K562 (cell line): Measurements from ENCODE around the gene LCN15. TPM values are rescaled to one million over a fixed set of nuclear protein-coding genes. Genes with fewer than 3 reads are reported as not detected.

Experiments used
- ATAC-seq: fragments of 200-7000 bp; cut with Tn5 transposase; 3 replicates; pipeline ENCODE4 v1.9.1; 2020; ENCODE audit warnings: moderate library complexity
- BruUV-seq: library from RNA; stranded (reverse); fragments of 400-500 nt; replicated peaks from 2 replicates; lab custom pipeline; 2021; lab: Mats Ljungman, UMichigan
- CTCF ChIA-PET: fragments of 300-600 bp; formaldehyde crosslinking; extraction: SDS; loops from one replicate; lab custom pipeline; 2021; ENCODE audit warnings: low intra/inter-chr PET ratio; lab: Yijun Ruan, JAX
- POLR2A ChIA-PET: fragments of 300-600, 350-650 bp; sonication (Branson Sonifier 250); formaldehyde crosslinking; extraction: SDS; loops from one replicate; lab custom pipeline; 2021; ENCODE audit warnings: antibody characterized with exemption, inconsistent platforms; lab: Yijun Ruan, JAX
- DNase-seq, 4 experiments: peaks; one replicate each; pipeline versions ENCODE4 v3.0.0 to v3.0.0-alpha.2; 2011 to 2018; ENCODE audit warnings: low spot score in 3 of 4, mixed read lengths in 3 of 4; ENCODE audit errors: extremely low read depth in 1 of 4
- FAIRE-seq: peaks from 2 replicates; lab custom pipeline; 2011; peaks lifted over from hg19 to GRCh38; lab: Jason Lieb, UNC
- H2AFZ ChIP-seq: 2 replicates; pipeline ENCODE4 v1.6.0; 2011; ENCODE audit warnings: low read depth, low read length, control low read depth, inconsistent platforms
- H3K27ac ChIP-seq: fragments of 200-600 bp; 3 replicates; pipeline ENCODE4 v1.8.0; 2011; ENCODE audit warnings: low read depth, mild to moderate bottlenecking, control low read depth, inconsistent platforms, low read length, moderate library complexity, mixed read lengths; ENCODE audit errors: extremely low read depth
- H3K27me3 ChIP-seq, 2 experiments: fragments of 300-600 bp in 1 of 2; 2 replicates in 1 of 2; 3 replicates in 1 of 2; pipeline versions ENCODE4 v1.6.0 to v1.8.0; 2011; ENCODE audit warnings: inconsistent platforms in 2 of 2, low read length in 2 of 2, mild to moderate bottlenecking in 1 of 2, mixed read lengths in 1 of 2, moderate library complexity in 1 of 2; ENCODE audit not compliant: control insufficient read depth in 2 of 2, insufficient read depth in 2 of 2
- H3K36me3 ChIP-seq: fragments of 300-600 bp; 3 replicates; pipeline ENCODE4 v1.8.0; 2011; ENCODE audit warnings: mild to moderate bottlenecking, low read length, inconsistent platforms; ENCODE audit not compliant: control insufficient read depth, insufficient read depth
- H3K4me1 ChIP-seq, 2 experiments: fragments of 200-600 bp in 1 of 2; replicated peaks in 1 of 2; 2 replicates in 1 of 2; 3 replicates in 1 of 2; pipeline versions ENCODE4 v1.5.1 to v1.8.0; 2011; ENCODE audit warnings: inconsistent platforms in 2 of 2, low read length in 2 of 2, mild to moderate bottlenecking in 1 of 2, mixed read lengths in 1 of 2, moderate library complexity in 1 of 2; ENCODE audit not compliant: control insufficient read depth in 2 of 2, insufficient read depth in 2 of 2
- H3K4me2 ChIP-seq: 2 replicates; pipeline ENCODE4 v1.6.1; 2011; ENCODE audit warnings: low read length, control low read depth, inconsistent platforms, mixed read lengths; ENCODE audit not compliant: insufficient read depth
- H3K4me3 ChIP-seq: fragments of 200-600 bp; sonication (generic), shearing (Covaris generic); 2 replicates; pipeline ENCODE4 v1.5.1; 2016; ENCODE audit warnings: control low read depth, inconsistent platforms
- H3K79me2 ChIP-seq: fragments of 200-600 bp; 3 replicates; pipeline ENCODE4 v1.8.0; 2011; ENCODE audit warnings: low read length, inconsistent platforms; ENCODE audit not compliant: control insufficient read depth, insufficient read depth
- H3K9ac ChIP-seq, 2 experiments: 2 replicates each; pipeline versions ENCODE4 v1.6.0 to v1.6.1; 2011; ENCODE audit warnings: low read depth in 2 of 2, low read length in 2 of 2, control low read depth in 1 of 2, inconsistent platforms in 1 of 2, mild to moderate bottlenecking in 1 of 2, mixed read lengths in 1 of 2; ENCODE audit not compliant: insufficient read depth in 1 of 2
- H3K9me1 ChIP-seq: one replicate; pipeline ENCODE4 v1.6.0; 2011; ENCODE audit warnings: inconsistent platforms, mild to moderate bottlenecking, low read length, moderate library complexity; ENCODE audit not compliant: control insufficient read depth, insufficient read depth
- H3K9me3 ChIP-seq: replicated peaks from 2 replicates; pipeline ENCODE4 v1.5.1; 2011; ENCODE audit warnings: low read depth, low read length, inconsistent platforms; ENCODE audit not compliant: control insufficient read depth, insufficient read depth
- H4K20me1 ChIP-seq: replicated peaks from 2 replicates; pipeline ENCODE4 v1.6.1; 2011; ENCODE audit warnings: low read length, inconsistent platforms, mixed read lengths; ENCODE audit not compliant: control insufficient read depth, insufficient read depth
- DACH1 ChIP-seq: fragments of 450-650 bp; IDR thresholded peaks from 2 replicates; pipeline ENCODE4 v1.6.1; 2018; ENCODE audit not compliant: partially characterized antibody
- DPF2 ChIP-seq: fragments of 450-650 bp; IDR thresholded peaks from 2 replicates; pipeline ENCODE4 v1.6.1; 2016
- EP300 ChIP-seq: IDR thresholded peaks from 2 replicates; pipeline ENCODE4 v1.6.1; 2012; ENCODE audit warnings: low read length, improper control_type of control experiment
- HNRNPLL ChIP-seq: fragments of 200-400 bp; formaldehyde crosslinking; IDR thresholded peaks from 2 replicates; pipeline ENCODE4 v1.6.1; 2017; ENCODE audit warnings: low read length, low read depth, mild to moderate bottlenecking; ENCODE audit not compliant: poor library complexity, severe bottlenecking
- MEIS2 ChIP-seq: fragments of 450-650 bp; IDR thresholded peaks from 2 replicates; pipeline ENCODE4 v1.6.1; 2014; ENCODE audit warnings: mild to moderate bottlenecking; ENCODE audit not compliant: partially characterized antibody
- NFIC ChIP-seq: fragments of 450-650 bp; IDR thresholded peaks from 2 replicates; pipeline ENCODE4 v1.6.1; 2017; ENCODE audit warnings: mild to moderate bottlenecking, inconsistent platforms
- RB1 ChIP-seq: fragments of 450-650 bp; IDR thresholded peaks from 2 replicates; pipeline ENCODE4 v1.6.1; 2017; ENCODE audit warnings: low read depth, mild to moderate bottlenecking
- SMAD3 ChIP-seq: fragments of 450-650 bp; formaldehyde crosslinking; conservative IDR thresholded peaks from 2 replicates; pipeline ENCODE4 v1.4.0; 2020; ENCODE audit warnings: mild to moderate bottlenecking
- YY1 ChIP-seq, 3 experiments: IDR thresholded peaks; 2 replicates each; pipeline ENCODE4 v1.6.1; 2011; ENCODE audit warnings: low read length in 2 of 3, mild to moderate bottlenecking in 2 of 3, moderate library complexity in 2 of 3, borderline replicate concordance in 1 of 3, control low read depth in 1 of 3, low read depth in 1 of 3; ENCODE audit not compliant: insufficient read depth in 3 of 3, insufficient replicate concordance in 2 of 3, control insufficient read depth in 1 of 3, insufficient read length in 1 of 3; ENCODE audit errors: extremely low read depth in 1 of 3
- ZNF280B ChIP-seq: fragments of 250-450 bp; sonication (Bioruptor Pico); IDR thresholded peaks from 2 replicates; pipeline ENCODE4 v1.5.1; 2021; ENCODE audit warnings: mild to moderate bottlenecking
- ZNF316 ChIP-seq: fragments of 450-650 bp; IDR thresholded peaks from 2 replicates; pipeline ENCODE4 v1.6.1; 2016
- ZNF717 ChIP-seq: fragments of 250-450 bp; sonication (Bioruptor Pico); IDR thresholded peaks from 2 replicates; pipeline ENCODE4 v1.5.0; 2021
- ZNF79 ChIP-seq: fragments of 250-450 bp; sonication (Bioruptor Pico); IDR thresholded peaks from 2 replicates; pipeline ENCODE4 v1.4.0; 2020; ENCODE audit warnings: low read depth, mild to moderate bottlenecking, moderate library complexity
- WGBS: fragments of 100-300 bp; shearing (Covaris generic); methylation state at CpG from one replicate; pipeline ENCODE4 v1.1.6; 2016; ENCODE audit warnings: low coverage, mixed read lengths; ENCODE audit not compliant: insufficient coverage; ENCODE audit errors: missing lambda C conversion rate; 5-methylcytosine and 5-hydroxymethylcytosine counted together
- in situ Hi-C: fragments of 300-500 bp; cut with MboI; formaldehyde crosslinking; loops from 4 replicates; pipeline ENCODE4 v1.15.0; 2018; ENCODE audit warnings: inconsistent platforms, mixed read lengths
- intact Hi-C: fragments of 100-400 bp; cut with micrococcal nuclease; formaldehyde crosslinking; loops from 2 replicates; pipeline ENCODE4 v1.14.2; 2022
- polyA plus RNA-seq, 8 experiments: library from polyadenylated mRNA; depleted of rRNA in 4 of 8; stranded (reverse) in 5 of 8; unstranded in 3 of 8; fragments of >200 nt; fragmentation: Nextera tagmentation in 2 of 8; fragmentation: Illumina TruSeq in 1 of 8; extraction: Ambion mirVana in 2 of 8; extraction: Trizol in 1 of 8; gene quantifications; 2 replicates each; pipeline versions ENCODE4 v1.2.1 to v1.2.3, GENCODE V29; 2011 to 2014; ENCODE audit warnings: inconsistent platforms in 1 of 8, missing spikeins in 1 of 8
- total RNA-seq, 7 experiments: library from RNA; depleted of rRNA in 6 of 7; stranded (reverse); fragments of >200 nt in 6 of 7; fragmentation: Illumina TruSeq in 2 of 7; extraction: Trizol in 2 of 7; gene quantifications; 2 replicates each; pipeline versions ENCODE4 v1.2.1 to v1.2.3, GENCODE V29; 2011 to 2021; ENCODE audit warnings: low replicate concordance in 1 of 7
- TF ChIP-seq, protein P1 (sequence below): fragments of 450-650 bp; IDR thresholded peaks from 2 replicates; pipeline ENCODE4 v1.6.1; 2016; ENCODE audit warnings: borderline replicate concordance
- TF ChIP-seq, protein P2 (sequence below): sonication (generic); formaldehyde crosslinking; IDR thresholded peaks from 2 replicates; pipeline ENCODE4 v1.4.0; 2020; ENCODE audit warnings: mild to moderate bottlenecking, missing genetic modification reagents

The LCN15 gene
- total and polyA plus RNA-seq, 9 of the 15 experiments (the other 6 are each of a cell fraction or from before 2014, with no cell fraction given) = 0.66 TPM; not detected in 8

DNA sequence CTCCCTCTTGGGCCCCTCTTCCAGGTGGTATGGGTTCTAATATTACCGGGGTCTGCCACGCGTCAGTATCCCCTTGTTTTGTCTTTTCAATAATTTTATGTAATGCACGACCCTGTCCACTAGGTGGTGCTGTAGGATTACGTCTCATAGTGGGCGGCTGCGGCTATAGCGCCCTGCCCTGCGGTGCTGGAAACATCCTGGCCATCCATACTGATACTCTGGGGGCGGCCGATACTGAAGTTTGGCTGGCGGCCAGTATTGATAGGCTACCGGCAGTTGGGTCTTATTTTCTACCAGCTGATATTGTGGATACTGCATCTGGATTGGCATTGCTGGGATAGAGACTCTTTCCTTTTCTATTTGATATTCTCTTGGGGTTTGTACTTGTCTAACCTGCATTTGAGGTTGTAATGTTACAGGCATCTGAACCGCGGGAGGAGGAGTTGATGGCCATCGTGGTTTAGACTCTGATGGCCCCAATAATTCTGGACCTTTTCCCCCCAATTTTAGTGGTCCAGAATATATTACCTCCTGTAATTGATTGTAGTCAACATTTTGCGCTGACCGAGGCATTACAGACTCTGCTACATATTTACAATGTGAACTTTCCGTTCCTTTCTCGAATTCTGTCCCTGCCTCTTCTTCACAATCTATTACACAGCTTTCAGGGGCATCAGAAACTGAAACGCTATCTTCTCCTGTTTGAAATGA is 23.5 kb upstream of the LCN15 start:
- ATAC-seq (peak; percentile 13), FAIRE-seq (peak; percentile 75), DNase-seq (peak; percentile 64 to 91 (median 70))
- Histone ChIP-seq H3K9me1 (no peaks in the 10 kb centered on the region), H3K36me3 (peaks cover 8% of the 10 kb centered on the region; the same call in 1 of the 3 replicates), H3K27ac (peak overlapping the region; percentile 93), H4K20me1 (peaks cover 5% of the 10 kb centered on the region; the same call in 1 of the 2 replicates), H3K4me1 (peaks cover 47% of the 10 kb centered on the region in 2 experiments), H3K4me2 (peak overlapping the region; percentile 81), H3K27me3 (no peaks in the 10 kb centered on the region), H3K9me3 (no peaks in the 10 kb centered on the region), H2AFZ (peak overlapping the region; percentile 87), H3K9ac (peak overlapping the region in 1 of 2 experiments; percentile 74; a peak in 2 of 4 replicates), H3K4me3 (peak overlapping the region; percentile 21; the same call in 1 of the 2 replicates), H3K79me2 (peaks cover 17% of the 10 kb centered on the region)
- no TSS peak for BruUV-seq
- 9% methylated on average over 21 of the region's 21 CpGs for WGBS
- CTCF ChIA-PET = interaction anchor here (0.6 to 1.6 kb wide), 5 partner anchors 21 to 507 kb away, joined by 3 to 10 read pairs (median 3); no protein-coding TSS in a partner anchor
- intact Hi-C loops (loop anchor here (1.0 to 10.0 kb wide), 4 partner anchors 53 to 457 kb away; partner anchors contain the start of genes C8G and TUBB4B), in situ Hi-C loops (loop anchor here (25.0 kb wide), 1 partner anchor 449 kb away; the partner anchor contains the start of genes CYSRT1, RNF224, SLC34A3 and TUBB4B)
- POLR2A ChIA-PET = interaction anchor here (0.7 kb wide), 1 partner anchor 12 kb away, joined by 6 read pairs; no protein-coding TSS in a partner anchor
- TF ChIP-seq, protein P1, sequence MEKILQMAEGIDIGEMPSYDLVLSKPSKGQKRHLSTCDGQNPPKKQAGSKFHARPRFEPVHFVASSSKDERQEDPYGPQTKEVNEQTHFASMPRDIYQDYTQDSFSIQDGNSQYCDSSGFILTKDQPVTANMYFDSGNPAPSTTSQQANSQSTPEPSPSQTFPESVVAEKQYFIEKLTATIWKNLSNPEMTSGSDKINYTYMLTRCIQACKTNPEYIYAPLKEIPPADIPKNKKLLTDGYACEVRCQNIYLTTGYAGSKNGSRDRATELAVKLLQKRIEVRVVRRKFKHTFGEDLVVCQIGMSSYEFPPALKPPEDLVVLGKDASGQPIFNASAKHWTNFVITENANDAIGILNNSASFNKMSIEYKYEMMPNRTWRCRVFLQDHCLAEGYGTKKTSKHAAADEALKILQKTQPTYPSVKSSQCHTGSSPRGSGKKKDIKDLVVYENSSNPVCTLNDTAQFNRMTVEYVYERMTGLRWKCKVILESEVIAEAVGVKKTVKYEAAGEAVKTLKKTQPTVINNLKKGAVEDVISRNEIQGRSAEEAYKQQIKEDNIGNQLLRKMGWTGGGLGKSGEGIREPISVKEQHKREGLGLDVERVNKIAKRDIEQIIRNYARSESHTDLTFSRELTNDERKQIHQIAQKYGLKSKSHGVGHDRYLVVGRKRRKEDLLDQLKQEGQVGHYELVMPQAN = peak; percentile 48; the same call in 1 of the 2 replicates
- TF ChIP-seq ZNF717 (CRISPR knock-in tag) = no peak
- TF ChIP-seq SMAD3 (CRISPR knock-in tag) = 0 out of 2 replicates have a peak, but pooled peaks have one; percentile 34
- no peak for TF ChIP-seq MEIS2
- peak; percentile 57 for TF ChIP-seq DPF2
- TF ChIP-seq ZNF316 = peak; percentile 54; the same call in 1 of the 2 replicates
- TF ChIP-seq NFIC = peak; percentile 98
- TF ChIP-seq DACH1 = peak; percentile 29
- peak; percentile 43; the same call in 1 of the 2 replicates for TF ChIP-seq EP300
- TF ChIP-seq, protein P2, sequence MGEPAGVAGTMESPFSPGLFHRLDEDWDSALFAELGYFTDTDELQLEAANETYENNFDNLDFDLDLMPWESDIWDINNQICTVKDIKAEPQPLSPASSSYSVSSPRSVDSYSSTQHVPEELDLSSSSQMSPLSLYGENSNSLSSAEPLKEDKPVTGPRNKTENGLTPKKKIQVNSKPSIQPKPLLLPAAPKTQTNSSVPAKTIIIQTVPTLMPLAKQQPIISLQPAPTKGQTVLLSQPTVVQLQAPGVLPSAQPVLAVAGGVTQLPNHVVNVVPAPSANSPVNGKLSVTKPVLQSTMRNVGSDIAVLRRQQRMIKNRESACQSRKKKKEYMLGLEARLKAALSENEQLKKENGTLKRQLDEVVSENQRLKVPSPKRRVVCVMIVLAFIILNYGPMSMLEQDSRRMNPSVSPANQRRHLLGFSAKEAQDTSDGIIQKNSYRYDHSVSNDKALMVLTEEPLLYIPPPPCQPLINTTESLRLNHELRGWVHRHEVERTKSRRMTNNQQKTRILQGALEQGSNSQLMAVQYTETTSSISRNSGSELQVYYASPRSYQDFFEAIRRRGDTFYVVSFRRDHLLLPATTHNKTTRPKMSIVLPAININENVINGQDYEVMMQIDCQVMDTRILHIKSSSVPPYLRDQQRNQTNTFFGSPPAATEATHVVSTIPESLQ (CRISPR knock-in tag) = no peak
- TF ChIP-seq HNRNPLL = peak; percentile 66
- peak; percentile 68; the same call in 1 of the 2 replicates for TF ChIP-seq RB1
- TF ChIP-seq YY1 (IDR thresholded peaks at IDR 0.05; ENCODE audit: borderline replicate concordance in 1 of 3, control insufficient read depth in 1 of 3, extremely low read depth in 1 of 3, insufficient read depth in 3 of 3, insufficient read length in 1 of 3, insufficient replicate concordance in 2 of 3, low read depth in 1 of 3, low read length in 2 of 3) = peak in 1 of 3 experiments; percentile 22
- TF ChIP-seq ZNF280B (CRISPR knock-in tag) = no peak
- TF ChIP-seq ZNF79 (CRISPR knock-in tag) = no peak
